ENCODE results near the gene GATD1.

GATD1 gene

GRCh38 chr11:811446-812245, 34.4 kb upstream of the GATD1 start:
- no peak for DNase-seq

DNA sequence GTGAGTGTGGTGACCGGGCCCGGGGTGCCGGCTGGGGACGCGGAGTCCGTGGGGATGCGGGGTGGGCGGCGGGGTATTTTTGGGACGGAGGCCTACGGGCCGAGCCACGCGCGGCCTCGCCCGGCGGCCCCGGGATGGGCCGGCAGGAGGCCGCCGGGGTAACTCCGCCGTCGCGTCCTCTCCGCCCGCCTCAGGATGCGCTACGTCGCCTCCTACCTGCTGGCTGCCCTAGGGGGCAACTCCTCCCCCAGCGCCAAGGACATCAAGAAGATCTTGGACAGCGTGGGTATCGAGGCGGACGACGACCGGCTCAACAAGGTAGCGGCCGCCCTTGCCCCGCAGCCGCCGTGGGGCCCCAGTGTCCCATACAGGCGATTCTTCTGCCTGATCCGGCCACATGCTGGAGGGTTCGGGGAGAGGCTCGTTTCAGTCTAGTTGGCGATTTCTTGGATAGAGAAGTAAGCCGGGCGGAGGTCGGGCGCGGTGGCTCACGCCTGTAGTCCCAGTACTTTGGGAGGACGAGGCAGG, 32.8 kb upstream of the GATD1 start:
- DNase-seq: no peak

- peak; percentile 46 to 91 for DNase-seq
These were observed 32.2 kb upstream of the GATD1 start, which contains the start of gene RPLP2 for GRCh38 chr11:809287-810039. Gene RPLP2 (plus strand): TSS chr11:809967. CDS start chr11:810235, 268 bp downstream.

DNA sequence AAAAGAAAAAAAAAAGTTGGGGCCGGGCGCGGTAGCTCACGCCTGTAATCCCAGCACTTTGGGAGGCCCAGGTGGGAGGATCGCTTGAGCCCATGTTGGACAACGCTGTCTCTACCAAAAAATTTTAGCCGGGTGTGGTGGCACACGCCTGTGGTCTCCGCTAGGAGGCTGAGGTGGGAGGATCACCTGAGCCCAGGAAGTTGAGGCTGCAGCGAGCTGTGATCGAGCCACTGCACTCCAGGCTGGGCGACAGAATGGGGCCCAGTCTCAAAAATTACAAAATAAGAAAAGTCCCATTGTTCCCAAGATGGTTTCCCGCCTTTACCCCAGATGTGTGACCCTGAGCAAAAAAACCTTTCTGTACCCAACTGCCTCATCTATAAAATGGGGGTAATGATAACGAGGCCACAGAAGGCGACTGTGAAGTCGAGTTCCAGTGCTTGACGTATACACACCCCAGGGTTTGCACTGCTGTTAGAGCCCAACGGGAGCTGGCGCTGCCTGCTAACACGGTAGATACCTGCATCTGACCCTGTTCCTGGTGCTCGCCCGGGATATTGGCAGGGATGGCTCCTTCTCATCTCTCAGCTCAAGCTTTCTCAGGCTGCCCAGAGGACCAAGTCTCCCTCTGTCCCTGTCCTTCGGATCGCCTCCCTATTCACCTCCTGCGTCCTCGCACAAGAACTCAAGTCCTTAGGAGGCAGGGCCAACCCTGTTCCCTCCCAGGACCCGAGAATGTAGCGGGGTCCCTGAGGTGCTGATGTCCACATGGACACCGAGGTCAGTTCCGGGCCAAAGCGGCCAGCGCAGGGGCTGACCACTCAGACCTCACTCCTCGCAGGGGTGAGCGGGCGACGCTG, 31.4 kb upstream of the GATD1 start:
- DNase-seq: no peak

DNA sequence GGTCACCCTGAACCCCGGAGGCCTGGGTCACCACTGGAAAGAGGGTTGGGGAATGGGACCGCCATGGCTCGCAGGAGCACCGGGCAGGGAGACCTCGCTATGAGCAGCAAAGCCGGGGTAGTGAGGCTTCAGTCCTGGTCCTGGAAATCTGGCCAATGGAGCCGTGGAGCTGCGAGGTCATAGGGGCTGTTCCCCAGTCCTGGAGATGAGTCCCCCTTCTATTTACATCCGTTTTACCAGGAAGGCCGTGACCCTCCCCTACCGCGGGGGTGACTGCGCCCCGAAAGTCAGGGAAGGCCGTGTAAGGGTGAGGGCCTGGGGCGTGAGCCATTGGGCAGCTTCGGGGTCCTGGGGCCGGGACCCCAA, 27.3 kb upstream of the GATD1 start:
- DNase-seq: no peak

DNA sequence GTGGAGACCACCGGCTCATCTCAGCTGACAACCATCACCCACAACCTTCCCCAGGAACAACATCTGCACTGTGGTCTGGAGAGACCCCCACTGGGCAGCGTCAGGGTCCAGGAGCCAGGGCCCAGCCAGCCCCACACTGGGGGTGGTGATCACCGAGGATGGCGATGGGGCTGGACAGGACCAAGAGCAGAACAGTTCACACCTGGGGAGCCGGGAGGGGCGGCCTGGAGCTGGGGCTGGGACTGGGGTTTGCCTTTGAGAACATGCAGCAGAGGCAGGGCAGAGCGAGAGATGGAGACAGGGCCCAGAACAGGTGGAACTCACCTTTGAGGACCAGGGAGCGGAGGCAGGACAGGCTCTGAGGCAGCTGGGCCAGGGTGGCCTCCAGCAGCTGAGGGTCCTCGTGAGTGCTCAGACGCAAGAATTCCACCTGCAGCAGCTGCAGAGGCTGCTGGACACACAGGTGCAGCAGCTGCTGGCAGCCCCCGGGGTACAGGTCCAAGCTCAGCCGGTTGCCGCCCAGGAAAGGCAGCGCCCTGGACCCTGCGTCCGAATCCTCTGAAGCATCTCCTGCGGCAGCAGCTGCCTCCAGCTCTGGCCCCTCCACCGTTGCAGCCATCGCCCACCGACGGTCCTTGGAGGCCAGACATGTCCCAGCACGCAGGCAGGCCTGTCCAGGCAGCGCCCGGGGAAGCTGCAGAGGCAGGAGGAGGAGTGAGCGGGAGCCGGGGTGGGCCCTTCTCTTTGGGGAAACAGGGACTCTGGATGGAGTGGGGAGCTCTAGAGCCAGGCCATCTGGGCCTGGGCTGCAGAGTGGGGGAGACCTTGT, 26.7 kb upstream of the GATD1 start:
- DNase-seq: no peak

DNA sequence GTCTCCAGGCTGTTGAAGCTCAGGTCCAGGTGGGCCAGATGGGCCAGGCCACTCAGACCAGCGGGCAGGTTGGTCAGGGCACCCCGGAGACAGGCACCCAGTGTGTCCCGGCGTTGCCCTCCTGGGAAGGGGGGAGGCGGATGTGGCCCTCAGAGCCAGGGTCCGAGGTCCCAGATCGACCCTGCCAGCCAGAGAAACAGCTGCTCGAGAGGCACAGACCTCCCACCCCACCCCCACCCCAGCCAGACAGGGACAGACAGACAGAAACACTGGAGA, 26.1 kb upstream of the GATD1 start:
- DNase-seq: no peak

- DNase-seq: no peak
These were observed 25.6 kb upstream of the GATD1 start for GRCh38 chr11:802693-803466.

- no peak for DNase-seq
These were observed 24.8 kb upstream of the GATD1 start for GRCh38 chr11:802018-802617.

DNA sequence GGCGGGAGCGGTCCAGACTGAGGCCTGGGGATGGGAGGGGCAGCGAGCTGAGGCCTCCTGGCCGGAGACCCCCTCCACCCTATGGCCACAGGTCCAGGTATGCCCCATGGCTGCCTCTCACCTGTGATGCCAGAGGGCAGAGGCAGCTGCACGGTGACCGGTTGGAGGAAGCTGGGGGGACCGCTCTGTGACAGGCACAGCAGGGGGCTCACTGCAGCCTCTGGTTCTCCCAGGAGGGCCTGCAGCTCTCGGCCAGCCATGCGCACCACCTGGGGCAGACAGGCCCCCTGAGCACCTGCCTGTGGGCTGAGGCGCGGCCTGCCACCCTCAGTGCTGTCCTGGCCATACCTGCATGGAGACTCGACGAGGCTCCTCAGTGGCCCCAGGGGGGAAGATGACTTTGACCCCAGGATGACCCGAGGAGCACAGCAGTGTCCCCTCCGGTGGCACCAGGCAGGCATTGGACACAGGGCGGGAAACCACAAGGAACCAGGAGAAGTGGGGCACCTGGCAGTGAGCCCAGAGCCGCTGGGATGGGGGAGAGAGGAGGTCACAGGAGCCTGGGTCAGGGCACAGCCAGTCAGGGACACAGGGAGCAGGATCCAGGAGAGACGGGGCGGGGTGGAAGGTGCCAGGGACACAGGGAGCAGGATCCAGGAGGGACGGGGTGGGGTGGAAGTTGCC, 24.0 kb upstream of the GATD1 start:
- no peak for DNase-seq

DNA sequence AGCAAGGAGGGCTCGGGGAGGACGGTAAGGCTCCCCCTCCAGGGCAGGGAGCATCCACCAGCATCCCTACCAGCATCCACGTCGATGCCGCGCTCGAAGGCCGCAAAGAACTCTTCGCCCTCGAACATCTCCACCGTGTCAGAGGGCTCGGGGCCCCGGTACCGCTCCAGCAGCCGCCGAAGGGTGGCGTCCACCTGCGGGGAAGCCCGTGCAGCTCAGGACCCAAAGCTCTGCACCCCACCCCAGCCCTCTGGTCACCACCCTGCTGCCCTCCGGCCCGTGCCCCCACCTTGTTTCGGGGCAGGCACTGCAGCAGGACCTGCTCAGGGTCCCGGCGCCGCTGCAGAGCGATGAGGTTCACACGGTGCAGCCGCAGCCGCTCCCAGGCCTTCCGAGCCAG, 23.2 kb upstream of the GATD1 start:
- no peak for DNase-seq

GRCh38 chr11:799641-800316, 22.5 kb upstream of the GATD1 start:
- DNase-seq: no peak

DNA sequence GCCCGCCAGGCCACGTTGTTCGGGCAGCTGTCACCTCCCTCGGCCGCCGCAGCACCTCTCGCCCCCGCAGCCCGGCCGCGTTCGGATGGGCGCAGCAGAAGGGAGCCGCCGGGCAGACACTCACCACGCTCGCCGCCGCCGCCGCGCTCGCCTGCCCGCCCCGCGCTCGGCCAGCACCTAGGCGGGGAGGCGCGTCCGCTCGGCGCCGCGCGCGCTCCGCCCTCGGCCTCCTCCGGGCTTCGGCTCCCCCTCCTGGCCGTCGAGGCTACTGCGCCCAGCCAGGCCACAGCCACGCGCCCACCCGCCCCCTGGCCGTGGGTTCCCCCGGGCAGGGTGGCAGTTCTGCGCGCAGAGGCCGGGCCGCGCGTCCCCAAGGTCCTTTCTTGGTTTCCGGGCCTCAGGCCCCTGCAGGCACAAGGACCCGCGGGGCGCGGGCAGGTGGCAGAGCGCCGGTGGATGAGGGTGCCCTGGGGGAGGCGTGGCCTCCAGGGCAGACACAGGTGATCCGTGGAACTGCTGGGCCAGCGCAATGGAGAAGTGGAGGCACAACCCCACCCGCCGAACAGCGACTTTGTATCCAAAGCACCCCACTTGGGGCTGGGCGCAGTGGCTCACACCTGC, 20.9 kb upstream of the GATD1 start, which contains the start of gene SLC25A22:
SLC25A22 (minus strand) TSS at position 189 of the 621 bp plus-strand sequence. CDS start 3,275 bp downstream, outside the sequence.
- DNase-seq: no peak

DNA sequence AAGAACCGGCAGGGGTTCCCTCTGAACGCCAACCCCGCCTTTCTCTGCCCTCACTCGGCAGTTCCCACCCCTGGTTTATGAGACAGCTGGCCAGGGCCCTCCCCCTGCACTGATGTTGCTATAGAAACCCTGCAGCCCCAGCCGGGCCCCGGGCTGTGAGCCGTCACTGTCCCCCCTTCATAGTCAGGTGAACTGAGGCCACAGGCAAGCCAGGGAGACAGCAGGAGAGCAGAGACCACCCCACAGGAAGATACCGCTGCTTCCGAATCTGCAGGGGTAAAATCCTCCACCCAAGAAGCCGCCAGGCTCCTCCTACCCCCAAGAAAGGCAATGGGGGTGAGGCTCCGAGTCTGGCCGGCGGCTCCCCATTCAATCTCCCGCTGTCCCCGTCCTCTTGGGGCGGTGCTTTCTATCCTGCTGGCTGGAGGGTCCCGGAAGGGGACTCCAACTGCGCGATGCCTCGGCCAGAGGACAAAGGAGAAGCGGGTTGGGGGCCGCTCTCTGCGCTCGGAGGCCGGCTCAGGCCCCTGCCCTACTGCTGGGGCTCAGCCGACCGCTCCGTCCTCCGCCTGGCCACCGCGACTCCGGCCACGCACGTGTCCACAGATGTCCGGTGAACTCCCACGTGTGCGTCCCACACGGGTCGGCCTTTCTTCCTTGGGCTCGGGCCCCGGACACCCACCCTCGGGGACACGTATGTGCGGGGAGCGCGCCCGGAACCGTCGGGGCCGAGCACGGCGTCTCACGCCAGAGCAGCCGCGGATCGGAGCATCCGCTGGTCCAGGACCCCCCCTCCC, 20.2 kb upstream of the GATD1 start:
- no peak for DNase-seq

GRCh38 chr11:796565-797295, 19.4 kb upstream of the GATD1 start:
- DNase-seq: no peak

GRCh38 chr11:795634-796564, 18.6 kb upstream of the GATD1 start:
- DNase-seq: no peak
